Glomerular visceral epithelial cell (primary cell): Measurements from ENCODE around the gene TNK2.
"Not testable (repeated sequence)": the region's sequence is repeated elsewhere in the genome, so short reads cannot be mapped to it uniquely, and the experiment has no call there.

Experiments used
- DNase-seq: peaks from one replicate; pipeline ENCODE4 v3.0.0-alpha.2; 2016; ENCODE audit errors: extremely low spot score

Gene TNK2

GRCh38 chr3:195907934-195908693 is at the start of gene TNK2:
Gene TNK2 (minus strand): TSS chr3:195908551. CDS start chr3:195888588, 19,963 bp downstream.
- peak; percentile 56 for DNase-seq

DNA sequence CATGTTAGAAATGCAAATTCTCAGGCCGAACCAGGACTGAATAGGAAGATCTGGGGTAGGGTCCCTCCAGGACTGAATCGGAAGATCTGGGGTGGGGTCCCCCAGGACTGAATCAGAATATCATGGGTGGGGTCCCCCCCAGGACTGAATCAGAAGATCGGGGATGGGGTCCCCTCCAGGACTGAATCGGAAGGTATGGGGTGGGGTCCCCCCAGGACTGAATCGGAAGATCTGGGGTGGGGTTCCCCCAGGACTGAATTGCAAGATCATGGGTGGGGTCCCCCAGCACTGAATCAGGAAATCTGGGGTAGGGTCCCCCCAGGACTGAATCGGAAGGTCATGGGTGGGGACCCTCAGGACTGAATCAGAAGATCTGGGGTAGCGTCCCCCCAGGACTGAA is 48.2 kb upstream of the TNK2 start:
- DNase-seq, result no peak

DNA sequence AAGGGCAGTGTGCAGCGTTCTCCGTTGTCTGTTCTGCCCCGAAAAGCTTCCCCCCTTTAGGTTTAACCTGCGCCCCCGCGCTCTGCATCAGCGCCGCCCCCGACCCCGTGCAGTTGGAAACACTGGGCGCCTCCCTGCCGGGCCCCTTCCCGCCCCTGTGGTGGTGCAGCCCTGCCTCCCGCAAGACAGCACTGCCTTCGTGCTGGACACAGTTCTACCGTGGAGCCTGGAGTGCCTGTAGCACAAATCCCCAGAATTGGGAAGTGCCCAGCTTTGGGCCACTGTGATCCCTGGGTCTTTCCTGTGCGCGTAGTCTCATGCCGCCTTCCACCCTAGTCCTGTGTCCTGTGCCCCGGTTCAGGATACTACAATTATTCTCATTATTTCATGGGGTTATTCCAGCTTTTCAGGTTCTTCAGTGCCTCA is 47.1 kb upstream of the TNK2 start:
- DNase-seq, result not testable (repeated sequence)

DNA sequence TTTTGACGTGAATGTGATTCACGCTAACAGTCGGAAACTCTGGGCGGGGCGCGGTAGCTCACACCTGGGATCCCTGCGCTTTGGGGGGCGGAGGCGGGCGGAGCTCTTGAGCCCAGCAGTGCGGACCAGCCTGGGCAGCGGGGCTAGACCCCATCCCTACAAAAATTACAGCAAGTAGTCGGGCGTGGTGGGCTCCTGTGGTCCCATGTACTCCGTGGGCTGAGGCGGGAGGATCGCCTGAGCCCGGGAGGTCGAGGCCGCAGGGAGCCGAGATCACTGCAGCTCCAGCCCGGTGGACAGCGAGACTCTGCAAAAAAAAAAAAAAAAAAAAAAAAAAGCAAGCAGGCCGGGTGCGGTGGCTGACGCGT is 46.4 kb upstream of the TNK2 start:
- DNase-seq, result not testable (repeated sequence)

GRCh38 chr3:195954052-195954751 is 45.9 kb upstream of the TNK2 start:
- DNase-seq, result peak; percentile 84

DNA sequence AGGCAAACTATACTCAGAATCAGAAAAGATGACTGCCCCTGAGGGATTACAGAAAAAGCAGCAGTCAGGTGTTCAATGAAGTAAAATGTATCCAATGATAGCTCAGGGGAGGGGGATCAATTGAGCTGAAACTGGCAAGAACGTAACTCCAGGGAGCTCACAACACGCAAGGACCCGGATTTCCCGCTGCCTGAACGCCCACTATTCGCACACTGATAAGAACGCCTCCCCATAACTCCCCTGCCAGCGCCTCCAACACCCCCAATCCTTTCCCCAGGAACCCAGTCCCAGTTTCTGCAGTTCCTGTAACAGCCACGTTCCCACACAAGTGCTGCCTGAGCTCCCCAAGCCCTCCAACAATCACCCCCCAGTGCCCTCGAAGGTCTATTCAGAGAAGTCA is 44.2 kb upstream of the TNK2 start:
- DNase-seq, result not testable (repeated sequence)

DNA sequence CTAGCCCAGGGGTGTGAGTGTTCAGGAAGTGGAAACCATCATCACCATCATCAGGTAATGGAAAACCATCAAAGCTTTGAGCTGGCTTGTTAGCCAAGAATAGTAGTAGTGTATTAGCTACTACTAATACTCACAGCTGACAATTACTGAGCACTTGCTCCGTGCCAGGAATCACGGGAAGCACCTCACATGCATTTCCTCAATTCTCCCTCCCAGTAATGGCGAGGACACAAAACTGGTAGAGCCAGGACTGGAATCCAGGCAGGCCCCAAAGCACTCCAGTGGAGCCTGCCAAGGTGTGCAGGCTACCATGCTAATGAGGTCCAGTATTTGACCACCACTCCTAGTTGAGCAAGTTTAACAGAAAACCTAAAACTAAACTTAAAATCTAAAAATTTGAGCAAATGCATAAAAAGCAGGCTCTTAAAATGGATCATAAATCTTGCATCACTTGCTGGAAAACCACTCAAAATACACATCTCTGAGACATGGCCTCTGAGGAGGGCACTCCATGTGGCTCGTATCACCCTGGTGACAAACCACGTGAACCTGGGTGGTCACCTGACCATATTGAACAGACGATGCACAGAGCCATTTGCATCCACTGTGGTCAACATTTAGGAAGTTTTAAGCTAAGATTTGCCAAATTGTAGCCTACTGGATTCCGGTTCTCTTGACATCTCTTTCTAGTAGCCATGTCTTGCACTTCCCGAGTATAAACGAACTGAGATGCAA is 43.3 kb upstream of the TNK2 start:
- DNase-seq, result not testable (repeated sequence)

DNA sequence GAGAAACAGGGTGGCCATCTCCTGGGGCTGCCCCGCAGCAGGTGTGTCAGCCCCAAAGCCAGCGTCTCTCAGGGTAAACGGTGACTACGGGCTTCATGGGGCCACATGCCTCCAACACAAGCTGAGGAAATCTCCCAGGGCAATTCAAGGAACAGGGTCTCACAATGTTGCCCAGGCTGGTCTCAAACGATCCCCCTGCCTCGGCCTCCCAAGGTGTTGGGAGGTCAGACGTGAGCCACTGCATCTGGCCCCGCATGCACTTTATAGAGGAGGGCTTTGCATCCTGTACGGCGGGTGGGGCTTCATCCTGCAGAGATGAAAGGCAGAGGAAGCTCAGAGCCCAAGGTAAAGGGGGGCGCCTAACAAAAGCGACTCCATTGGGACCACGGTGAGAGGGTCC is 42.4 kb upstream of the TNK2 start:
- DNase-seq, result not testable (repeated sequence)

GRCh38 chr3:195950164-195950563 is 41.8 kb upstream of the TNK2 start:
- not testable (repeated sequence) for DNase-seq

DNA sequence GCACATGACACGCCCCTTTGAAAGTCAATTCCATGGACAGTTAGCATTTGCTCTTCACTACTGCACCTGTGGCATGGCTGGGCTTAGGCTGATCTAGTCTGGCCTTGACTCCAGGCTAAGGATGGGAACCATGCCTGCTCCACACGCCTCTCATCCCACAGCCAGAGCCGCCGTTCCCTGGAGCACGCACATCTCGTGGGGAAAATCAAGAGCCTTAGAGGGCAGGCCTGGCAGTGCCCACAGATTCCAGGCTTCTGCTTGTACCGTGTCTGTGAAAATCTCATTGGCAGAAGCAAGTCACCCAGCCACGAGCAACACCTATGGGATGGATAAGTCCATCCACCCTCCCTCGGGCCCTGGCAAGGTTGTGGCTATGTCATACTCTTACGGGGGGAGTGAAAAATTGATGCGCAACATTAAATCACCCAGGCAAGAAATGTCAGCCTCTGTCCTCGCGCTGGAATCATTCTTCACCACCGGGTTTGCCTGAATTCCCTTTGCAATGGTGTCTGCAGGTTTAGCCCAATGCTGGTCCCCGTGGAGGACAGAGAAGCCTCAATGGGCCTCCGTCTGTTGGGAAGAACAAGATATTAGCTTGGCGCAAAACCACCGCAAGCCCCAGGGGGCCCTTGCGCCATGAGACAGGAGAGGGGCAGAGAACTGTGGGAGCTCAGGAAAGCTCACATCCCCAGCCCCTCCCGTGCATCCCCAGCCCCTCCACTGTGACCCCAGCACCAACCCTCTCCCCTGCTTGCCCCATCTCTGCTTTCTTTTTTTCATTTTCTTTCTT is 38.8 kb upstream of the TNK2 start:
- DNase-seq, result not testable (repeated sequence)

GRCh38 chr3:195941265-195941815 is 33.0 kb upstream of the TNK2 start:
- not testable (repeated sequence) for DNase-seq

DNA sequence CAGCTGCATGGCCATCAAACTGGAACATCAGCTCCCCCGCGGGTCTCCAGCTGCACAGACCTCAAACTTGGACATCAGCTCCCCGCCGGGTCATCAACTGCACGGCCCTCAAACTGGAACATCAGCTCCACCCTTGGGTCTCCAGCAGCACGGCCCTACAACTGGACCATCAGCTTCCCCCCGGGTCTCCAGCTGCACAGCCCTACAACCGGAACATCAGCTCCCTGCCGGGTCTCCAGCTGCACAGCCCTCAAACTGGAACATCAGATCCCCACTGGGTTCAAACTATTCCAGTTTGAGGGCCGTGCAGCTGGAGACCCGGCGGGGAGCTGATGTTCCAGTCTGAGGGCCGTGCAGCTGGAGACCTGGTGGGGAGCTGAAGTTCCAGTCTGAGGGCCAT is 32.5 kb upstream of the TNK2 start:
- DNase-seq, result not testable (repeated sequence)

GRCh38 chr3:195939526-195940470 is 31.4 kb upstream of the TNK2 start:
- not testable (repeated sequence) for DNase-seq

DNA sequence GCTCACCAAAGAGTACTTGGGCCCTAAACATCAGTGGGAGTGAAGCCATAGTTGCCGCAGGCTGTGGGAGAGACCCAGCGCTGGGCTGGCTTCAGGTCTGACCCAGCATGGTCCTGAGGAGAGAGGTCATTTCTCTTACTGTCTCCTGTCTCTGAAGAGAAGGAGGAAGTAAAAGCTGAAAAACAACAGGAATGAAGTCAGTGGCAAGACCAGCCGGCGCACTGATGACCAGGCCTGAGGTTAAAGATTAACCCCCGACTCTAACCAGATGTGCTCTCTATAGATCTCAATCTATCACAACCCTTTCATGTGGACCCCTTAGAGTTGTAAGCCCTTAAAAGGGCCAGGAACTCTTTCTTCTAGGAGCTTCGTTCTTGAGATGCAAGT is 24.7 kb upstream of the TNK2 start:
- peak; percentile 51 for DNase-seq

DNA sequence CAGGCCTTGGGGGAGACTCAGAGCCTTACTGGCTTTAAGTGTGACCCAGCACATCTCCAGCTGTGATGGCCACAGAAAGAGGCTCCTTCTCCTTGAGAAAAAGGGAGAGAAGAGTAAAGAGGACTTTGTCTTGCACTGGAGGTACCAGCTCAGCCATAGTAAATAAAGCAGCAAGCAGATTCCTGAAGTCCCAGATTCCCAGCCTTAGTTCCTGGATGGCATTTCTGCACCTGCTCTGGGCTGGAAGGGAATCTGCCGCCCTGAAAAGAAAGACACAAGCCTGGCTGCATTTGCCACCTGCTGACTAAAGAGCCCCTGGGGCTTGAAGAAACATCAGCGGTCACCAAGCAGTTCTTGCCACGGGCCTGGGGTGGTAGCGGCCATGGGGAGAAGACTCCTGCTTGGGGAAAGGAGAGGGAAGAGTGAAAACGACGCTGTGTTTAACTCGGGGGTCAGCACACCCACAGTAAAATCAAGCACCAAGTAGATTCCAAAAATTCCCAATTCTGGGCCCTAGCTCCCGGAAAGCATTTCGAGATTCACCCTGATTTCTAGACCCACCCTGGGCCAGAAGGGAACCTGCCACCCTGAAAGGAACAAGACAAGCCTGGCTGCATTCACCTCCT is 24.2 kb upstream of the TNK2 start:
- DNase-seq, result no peak

- DNase-seq, result no peak
Observed at GRCh38 chr3:195931582-195932273, 23.4 kb upstream of the TNK2 start.

GRCh38 chr3:195929452-195929851 is 21.1 kb upstream of the TNK2 start:
- DNase-seq, result no peak

- DNase-seq, result no peak
Observed at GRCh38 chr3:195921334-195921791, 13.0 kb upstream of the TNK2 start.

GRCh38 chr3:195918176-195918575 is 9.8 kb upstream of the TNK2 start:
- no peak for DNase-seq
